HepG2 (cell line): ENCODE results near the gene BIRC6. TPM values are rescaled to one million over a fixed set of nuclear protein-coding genes. Genes with fewer than 3 reads are reported as not detected.

Experiments
- ATAC-seq: fragments of 200-7000 bp; cut with Tn5 transposase; 3 replicates; pipeline ENCODE4 v1.9.1; 2020; ENCODE audit warnings: mild to moderate bottlenecking, moderate library complexity
- BruUV-seq: library from RNA; stranded (reverse); fragments of 400-500 nt; replicated peaks from 2 replicates; lab custom pipeline; 2021; lab: Mats Ljungman, UMichigan
- CTCF ChIA-PET: fragments of 300-600 bp; formaldehyde crosslinking; extraction: SDS; loops from one replicate; lab custom pipeline; 2021; ENCODE audit warnings: low total read pairs, inconsistent platforms, low intra/inter-chr PET ratio; lab: Yijun Ruan, JAX
- POLR2A ChIA-PET: fragments of 350-600 bp; sonication (Branson Sonifier 250); formaldehyde crosslinking; loops from one replicate; lab custom pipeline; 2020; ENCODE audit warnings: antibody characterized with exemption, inconsistent platforms; lab: Yijun Ruan, JAX
- DNase-seq: peaks from one replicate; pipeline ENCODE4 v3.0.0-alpha.2; 2015; ENCODE audit warnings: low spot score
- FAIRE-seq: peaks from 3 replicates; lab custom pipeline; 2011; peaks lifted over from hg19 to GRCh38; lab: Jason Lieb, UNC
- H2AFZ ChIP-seq: one replicate; pipeline ENCODE4 v1.6.1; 2011; ENCODE audit warnings: low read length, inconsistent platforms
- H3K27ac ChIP-seq: fragments of 300-600 bp; 3 replicates; pipeline ENCODE4 v1.8.0; 2011; ENCODE audit warnings: mixed run types, mild to moderate bottlenecking, mixed read lengths, low read length, inconsistent platforms; ENCODE audit not compliant: insufficient read depth; ENCODE audit errors: extremely low read length
- H3K27me3 ChIP-seq, 2 experiments: fragments of 200-600 bp in 1 of 2; 2 replicates in 1 of 2; 3 replicates in 1 of 2; pipeline versions ENCODE4 v1.6.0 to v1.8.0; 2011; ENCODE audit warnings: low read length in 2 of 2, mild to moderate bottlenecking in 2 of 2, moderate library complexity in 2 of 2, inconsistent platforms in 1 of 2; ENCODE audit not compliant: insufficient read depth in 2 of 2, control insufficient read depth in 1 of 2
- H3K36me3 ChIP-seq, 2 experiments: fragments of 200-600 bp in 1 of 2; replicated peaks in 1 of 2; 2 replicates in 1 of 2; 3 replicates in 1 of 2; pipeline versions ENCODE4 v1.5.1 to v1.8.0; 2011; ENCODE audit warnings: low read length in 2 of 2, inconsistent platforms in 1 of 2; ENCODE audit not compliant: insufficient read depth in 2 of 2, control insufficient read depth in 1 of 2
- H3K4me1 ChIP-seq: 2 replicates; pipeline ENCODE4 v1.5.1; 2012; ENCODE audit warnings: low read length, inconsistent platforms; ENCODE audit not compliant: insufficient read depth
- H3K4me2 ChIP-seq: 2 replicates; pipeline ENCODE4 v1.6.0; 2011; ENCODE audit warnings: low read depth, low read length, inconsistent platforms
- H3K4me3 ChIP-seq, 3 experiments: fragments of 200-600 bp in 1 of 3; sonication (generic), shearing (Covaris generic) in 1 of 3; replicated peaks in 1 of 3; 2 replicates each; pipeline ENCODE4 v1.5.1; 2011 to 2016; ENCODE audit warnings: low read length in 3 of 3, inconsistent platforms in 2 of 3, low read depth in 2 of 3, mild to moderate bottlenecking in 2 of 3, control low read depth in 1 of 3, mixed read lengths in 1 of 3; ENCODE audit not compliant: insufficient read depth in 1 of 3
- H3K79me2 ChIP-seq: one replicate; pipeline ENCODE4 v1.6.1; 2011; ENCODE audit warnings: low read length, inconsistent platforms; ENCODE audit not compliant: insufficient read depth
- H3K9ac ChIP-seq: 2 replicates; pipeline ENCODE4 v1.6.0; 2011; ENCODE audit warnings: mild to moderate bottlenecking, low read depth, low read length, inconsistent platforms; ENCODE audit not compliant: insufficient read depth
- H3K9me3 ChIP-seq: 2 replicates; pipeline ENCODE4 v1.5.1; 2012; ENCODE audit warnings: mild to moderate bottlenecking, low read length
- H4K20me1 ChIP-seq: 2 replicates; pipeline ENCODE4 v1.6.0; 2011; ENCODE audit warnings: inconsistent platforms, mild to moderate bottlenecking, low read length, moderate library complexity; ENCODE audit not compliant: insufficient read depth
- MTA1 ChIP-seq: sonication (generic); formaldehyde crosslinking; IDR thresholded peaks from 2 replicates; pipeline ENCODE4 v1.4.0; 2020; ENCODE audit warnings: missing genetic modification reagents, mild to moderate bottlenecking, borderline replicate concordance
- RBM22 ChIP-seq: fragments of 200-400 bp; formaldehyde crosslinking; optimal IDR thresholded peaks from 2 replicates; pipeline ENCODE3; 2017; ENCODE audit warnings: mild to moderate bottlenecking, low read length, moderate library complexity
- SMYD3 ChIP-seq: sonication (generic); formaldehyde crosslinking; IDR thresholded peaks from 2 replicates; pipeline ENCODE4 v1.8.1; 2023; ENCODE audit warnings: mild to moderate bottlenecking, missing genetic modification reagents
- ZFP1 ChIP-seq: IDR thresholded peaks from 2 replicates; pipeline ENCODE4 v1.6.1; 2016
- ZNF275 ChIP-seq: sonication (generic); formaldehyde crosslinking; IDR thresholded peaks from 2 replicates; pipeline ENCODE4 v1.8.0; 2022; ENCODE audit warnings: missing genetic modification reagents, mild to moderate bottlenecking, inconsistent platforms, borderline replicate concordance
- WGBS: methylation state at CpG from one replicate; pipeline ENCODE4 v1.1.6; 2017; ENCODE audit warnings: low lambda C conversion rate; 5-methylcytosine and 5-hydroxymethylcytosine counted together
- in situ Hi-C: cut with HindIII; loops from 2 replicates; pipeline ENCODE4 v1.10.0; 2017; ENCODE audit warnings: low pct_unique_long_range_greater_than_20kb; ENCODE audit not compliant: extremely low pct_ligation_motif_present
- intact Hi-C: fragments of 100-400 bp; cut with micrococcal nuclease; formaldehyde crosslinking; loops from one replicate; pipeline ENCODE4 v1.10.0; 2022; ENCODE audit not compliant: unreplicated experiment
- polyA plus RNA-seq, 8 experiments: library from polyadenylated mRNA; depleted of rRNA in 3 of 8; stranded (reverse) in 7 of 8; unstranded in 1 of 8; fragments of >200 nt; fragmentation: Illumina TruSeq in 4 of 8; extraction: Trizol in 4 of 8; gene quantifications; 2 replicates each; pipeline versions ENCODE4 v1.2.1 to v1.2.3, GENCODE V29; 2011 to 2016; ENCODE audit warnings: low read depth in 4 of 8, missing spikeins in 1 of 8, mixed read lengths in 1 of 8; ENCODE audit not compliant: insufficient read depth in 1 of 8
- total RNA-seq, 5 experiments: library from RNA; depleted of rRNA; stranded (reverse); fragments of >200 nt; fragmentation: Illumina TruSeq; extraction: Trizol; gene quantifications; 2 replicates each; pipeline ENCODE4 v1.2.3, GENCODE V29; 2016; ENCODE audit warnings: low read depth in 1 of 5

Gene BIRC6
- total and polyA plus RNA-seq, 2 of the 13 experiments (the other 11 are each of a cell fraction or from before 2014, with no cell fraction given): 65.6 to 120 TPM

GRCh38 chr2:32564417-32565035, 207.7 kb downstream of the BIRC6 start:
- FAIRE-seq: no peak
- 98% methylated on average over 2 of the region's 2 CpGs for WGBS
- no peak for TF ChIP-seq SMYD3 (CRISPR knock-in tag)
- TF ChIP-seq MTA1 (CRISPR knock-in tag): no peak
- peak; percentile 43 for TF ChIP-seq RBM22
- intact Hi-C loops (no loop called here), in situ Hi-C loops (no loop called here)
- Histone ChIP-seq H3K9ac (no peak overlapping the region), H4K20me1 (no peaks in the 10 kb centered on the region), H3K27ac (no peak overlapping the region), H3K79me2 (no peaks in the 10 kb centered on the region), H2AFZ (no peak overlapping the region), H3K4me2 (no peak overlapping the region), H3K4me1 (no peaks in the 10 kb centered on the region), H3K4me3 (no peak overlapping the region), H3K9me3 (peaks cover 19% of the 10 kb centered on the region), H3K36me3 (peaks cover 8 to 30% of the 10 kb centered on the region in 2 experiments; a peak in 4 of 5 replicates), H3K27me3 (no peaks in the 10 kb centered on the region)
- peak; percentile 19; the same call in 1 of the 3 replicates for ATAC-seq
- ChIA-PET CTCF (no interaction called here), POLR2A (no interaction called here)
- no peak for DNase-seq
- no TSS peak for BruUV-seq

- no TSS peak for BruUV-seq
- TF ChIP-seq ZNF275 (CRISPR knock-in tag) (no peak), ZFP1 (CRISPR knock-in tag) (peak; percentile 97; the same call in 1 of the 2 replicates)
- TF ChIP-seq, all 625 proteins: peak for 1
- in situ Hi-C loops: no loop called here
These were observed 209.1 kb downstream of the BIRC6 start for GRCh38 chr2:32565902-32566301.

More at GRCh38 chr2:32565902-32566301, 209.1 kb downstream of the BIRC6 start:
- intact Hi-C loops: no loop called here
- no peaks in the 10 kb centered on the region for H3K79me2 ChIP-seq
- H3K27ac ChIP-seq: no peak overlapping the region
- H3K27me3 ChIP-seq: no peaks in the 10 kb centered on the region
- H3K9ac ChIP-seq: no peak overlapping the region
- H3K4me1 ChIP-seq: peaks cover under 1% of the 10 kb centered on the region; the same call in 1 of the 2 replicates
- CTCF ChIA-PET: no interaction called here
- no peak overlapping the region for H3K4me3 ChIP-seq
- no peak overlapping the region for H3K4me2 ChIP-seq
- H3K9me3 ChIP-seq: peaks cover 19% of the 10 kb centered on the region
- no peaks in the 10 kb centered on the region for H4K20me1 ChIP-seq
- POLR2A ChIA-PET: no interaction called here
- H2AFZ ChIP-seq: no peak overlapping the region
- DNase-seq (no peak), FAIRE-seq (no peak), ATAC-seq (no peak)
- WGBS: 100% methylated on average over 1 of the region's 1 CpG
- H3K36me3 ChIP-seq: peaks cover 6 to 30% of the 10 kb centered on the region in 2 experiments; a peak in 4 of 5 replicates
